Measurements from ENCODE around the gene CSK.

CSK gene

GRCh38 chr15:74833376-74834107, 51.7 kb downstream of the CSK start:
- peaks cover 6% of the 10 kb centered on the region for H3K27me3 ChIP-seq (ENCODE audit: control insufficient read depth, low read length)
- no peaks in the 10 kb centered on the region for H3K79me2 ChIP-seq (ENCODE audit: control insufficient read depth, low read length)
- H3K9me3 ChIP-seq (ENCODE audit: control insufficient read depth, insufficient read depth, low read length), result no peaks in the 10 kb centered on the region
- H3F3A ChIP-seq (ENCODE audit: control insufficient read depth, insufficient read depth), result no peaks in the 10 kb centered on the region
- H3K4me1 ChIP-seq (ENCODE audit: control insufficient read depth, low read length), result peaks cover 25% of the 10 kb centered on the region
- 0 out of 2 replicates have a peak overlapping the region, but pooled peaks have one; percentile 8 for H3K27ac ChIP-seq (ENCODE audit: low read depth, low read length)
- no peaks in the 10 kb centered on the region for H4K20me1 ChIP-seq (ENCODE audit: control insufficient read depth, insufficient read depth, low read depth, low read length)
- H3K4me3 ChIP-seq (ENCODE audit: low read length), result no peak overlapping the region
- no peaks in the 10 kb centered on the region for H3K9me2 ChIP-seq (replicated peaks; ENCODE audit: control insufficient read depth, low read length)
- H3K4me2 ChIP-seq (ENCODE audit: low read length), result peak overlapping the region; percentile 36
- no peaks in the 10 kb centered on the region for H3K36me3 ChIP-seq (ENCODE audit: control insufficient read depth, low read length)
- TF ChIP-seq CTCF (IDR thresholded peaks at IDR 0.05; ENCODE audit: low read depth, low read length, poor library complexity, severe bottlenecking), result no peak
- no peak for TF ChIP-seq EZH2phosphoT487 (IDR thresholded peaks at IDR 0.05; ENCODE audit: borderline replicate concordance, low read length)

- H3K27ac ChIP-seq (ENCODE audit: low read depth, low read length), result no peak overlapping the region
- no peaks in the 10 kb centered on the region for H3K9me3 ChIP-seq (ENCODE audit: control insufficient read depth, insufficient read depth, low read length)
- no peaks in the 10 kb centered on the region for H3F3A ChIP-seq (ENCODE audit: control insufficient read depth, insufficient read depth)
- H4K20me1 ChIP-seq (ENCODE audit: control insufficient read depth, insufficient read depth, low read depth, low read length), result no peaks in the 10 kb centered on the region
- no peaks in the 10 kb centered on the region for H3K79me2 ChIP-seq (ENCODE audit: control insufficient read depth, low read length)
- no peaks in the 10 kb centered on the region for H3K27me3 ChIP-seq (ENCODE audit: control insufficient read depth, low read length)
- no peak overlapping the region for H3K4me2 ChIP-seq (ENCODE audit: low read length)
- H3K9me2 ChIP-seq (replicated peaks; ENCODE audit: control insufficient read depth, low read length), result no peaks in the 10 kb centered on the region
- H3K4me1 ChIP-seq (ENCODE audit: control insufficient read depth, low read length), result peaks cover 25% of the 10 kb centered on the region
- TF ChIP-seq CTCF (IDR thresholded peaks at IDR 0.05; ENCODE audit: low read depth, low read length, poor library complexity, severe bottlenecking), result peak; percentile 97
- no peak for TF ChIP-seq EZH2phosphoT487 (IDR thresholded peaks at IDR 0.05; ENCODE audit: borderline replicate concordance, low read length)
- H3K4me3 ChIP-seq (ENCODE audit: low read length), result no peak overlapping the region
- H3K36me3 ChIP-seq (ENCODE audit: control insufficient read depth, low read length), result no peaks in the 10 kb centered on the region
Observed at GRCh38 chr15:74835312-74835823, 53.5 kb downstream of the CSK start.

- Histone ChIP-seq H3F3A (ENCODE audit: control insufficient read depth, insufficient read depth) (no peaks in the 10 kb centered on the region), H3K79me2 (ENCODE audit: control insufficient read depth, low read length) (no peaks in the 10 kb centered on the region), H3K4me2 (ENCODE audit: low read length) (no peak overlapping the region), H3K27me3 (ENCODE audit: control insufficient read depth, low read length) (no peaks in the 10 kb centered on the region), H3K4me3 (ENCODE audit: low read length) (no peak overlapping the region), H3K36me3 (ENCODE audit: control insufficient read depth, low read length) (peaks cover 3% of the 10 kb centered on the region; the same call in 1 of the 2 replicates), H3K27ac (ENCODE audit: low read depth, low read length) (no peak overlapping the region), H3K4me1 (ENCODE audit: control insufficient read depth, low read length) (peaks cover 27% of the 10 kb centered on the region), H3K9me2 (replicated peaks; ENCODE audit: control insufficient read depth, low read length) (no peaks in the 10 kb centered on the region), H3K9me3 (ENCODE audit: control insufficient read depth, insufficient read depth, low read length) (no peaks in the 10 kb centered on the region), H4K20me1 (ENCODE audit: control insufficient read depth, insufficient read depth, low read depth, low read length) (0 out of 2 replicates have a peak, but pooled peaks cover under 1% of the 10 kb centered on the region)
- TF ChIP-seq EZH2phosphoT487 (IDR thresholded peaks at IDR 0.05; ENCODE audit: borderline replicate concordance, low read length) (no peak), CTCF (IDR thresholded peaks at IDR 0.05; ENCODE audit: low read depth, low read length, poor library complexity, severe bottlenecking) (no peak)
Observed at GRCh38 chr15:74836846-74837245, 55.0 kb downstream of the CSK start.

Measured in DOHH2 (cell line).